H1 (cell line): ENCODE measurements around the gene NAT8L. TPM values are rescaled to one million over a fixed set of nuclear protein-coding genes. Genes with fewer than 3 reads are reported as not detected.
"Not testable (repeated sequence)": the region's sequence is repeated elsewhere in the genome, so short reads cannot be mapped to it uniquely, and the experiment has no call there.

Experiments used
- CTCF ChIA-PET: fragments of 300-600 bp; sonication (Branson Sonifier 250); formaldehyde crosslinking; loops from one replicate; lab custom pipeline; 2021; ENCODE audit not compliant: partially characterized antibody; lab: Charles Lee
- POLR2A ChIA-PET: fragments of 300-600 bp; sonication (Branson Sonifier 250); formaldehyde crosslinking; loops from one replicate; lab custom pipeline; 2021; ENCODE audit warnings: inconsistent platforms; ENCODE audit not compliant: partially characterized antibody; lab: Charles Lee
- DNase-seq, 2 experiments: peaks; one replicate each; pipeline versions ENCODE4 v3.0.0 to v3.0.0-alpha.2; 2010 to 2022; ENCODE audit warnings: low spot score in 2 of 2, low read depth in 1 of 2, mixed read lengths in 1 of 2
- FAIRE-seq: peaks from 2 replicates; lab custom pipeline; 2011; peaks lifted over from hg19 to GRCh38; lab: Jason Lieb, UNC
- H2AFZ ChIP-seq: 2 replicates; pipeline ENCODE4 v1.8.1; 2012; ENCODE audit warnings: low read length, inconsistent platforms
- H2AK5ac ChIP-seq: 2 replicates; pipeline ENCODE4 v1.6.1; 2013; ENCODE audit warnings: low read depth, low read length
- H2BK120ac ChIP-seq: replicated peaks from 2 replicates; pipeline ENCODE3; 2013; ENCODE audit warnings: low read depth, low read length, inconsistent platforms
- H2BK12ac ChIP-seq: 2 replicates; pipeline ENCODE4 v1.6.1; 2013; ENCODE audit warnings: low read depth, low read length
- H2BK15ac ChIP-seq: 2 replicates; pipeline ENCODE4 v1.6.1; 2013; ENCODE audit warnings: low read length
- H2BK20ac ChIP-seq: 2 replicates; pipeline ENCODE4 v1.6.1; 2013; ENCODE audit warnings: low read length
- H2BK5ac ChIP-seq: 2 replicates; pipeline ENCODE4 v1.6.1; 2013; ENCODE audit warnings: low read depth, low read length
- H3K14ac ChIP-seq: 2 replicates; pipeline ENCODE4 v1.6.1; 2013; ENCODE audit warnings: inconsistent platforms; ENCODE audit not compliant: insufficient read length
- H3K18ac ChIP-seq: 2 replicates; pipeline ENCODE4 v1.6.1; 2013; ENCODE audit warnings: low read length; ENCODE audit errors: extremely low read depth
- H3K23ac ChIP-seq: 2 replicates; pipeline ENCODE4 v1.6.1; 2013; ENCODE audit warnings: inconsistent platforms; ENCODE audit not compliant: insufficient read length
- H3K23me2 ChIP-seq: 2 replicates; pipeline ENCODE4 v1.6.1; 2013; ENCODE audit warnings: low read depth, low read length
- H3K27ac ChIP-seq: 2 replicates; pipeline ENCODE4 v1.6.1; 2011; ENCODE audit warnings: low read depth, low read length, inconsistent platforms
- H3K27me3 ChIP-seq, 4 experiments: replicated peaks in 1 of 4; 1 replicate in 1 of 4; 2 replicates in 3 of 4; pipeline versions ENCODE4 v1.6.1 to v1.8.1; 2011 to 2013; ENCODE audit warnings: low read length in 3 of 4, mild to moderate bottlenecking in 3 of 4, inconsistent platforms in 2 of 4, mixed read lengths in 2 of 4, moderate library complexity in 1 of 4; ENCODE audit not compliant: control insufficient read depth in 3 of 4, insufficient read depth in 3 of 4; ENCODE audit errors: extremely low read depth in 1 of 4
- H3K36me3 ChIP-seq, 4 experiments: 2 replicates each; pipeline versions ENCODE4 v1.6.1 to v1.8.1; 2011 to 2013; ENCODE audit warnings: mild to moderate bottlenecking in 4 of 4, low read length in 3 of 4, moderate library complexity in 2 of 4, control low read depth in 1 of 4, inconsistent platforms in 1 of 4; ENCODE audit not compliant: insufficient read depth in 4 of 4, control insufficient read depth in 2 of 4
- H3K4ac ChIP-seq: replicated peaks from 2 replicates; pipeline ENCODE3; 2013; ENCODE audit warnings: low read length, low read depth, mixed read lengths, inconsistent platforms; ENCODE audit not compliant: insufficient read length
- H3K4me1 ChIP-seq, 4 experiments: replicated peaks in 1 of 4; 1 replicate in 1 of 4; 2 replicates in 3 of 4; pipeline versions ENCODE4 v1.6.1 to v1.8.1; 2011 to 2013; ENCODE audit warnings: low read length in 3 of 4, inconsistent platforms in 2 of 4, mixed read lengths in 1 of 4; ENCODE audit not compliant: insufficient read depth in 4 of 4, control insufficient read depth in 3 of 4
- H3K4me2 ChIP-seq, 2 experiments: 2 replicates each; pipeline versions ENCODE4 v1.6.1 to v1.8.1; 2011 to 2013; ENCODE audit warnings: low read depth in 2 of 2, low read length in 2 of 2, control low read depth in 1 of 2, inconsistent platforms in 1 of 2, mild to moderate bottlenecking in 1 of 2; ENCODE audit not compliant: insufficient read depth in 1 of 2
- H3K4me3 ChIP-seq, 4 experiments: fragments of 200-600, 300-600 bp in 1 of 4; sonication (generic), shearing (Covaris generic), sonication (Bioruptor Twin) in 1 of 4; 2 replicates each; pipeline versions ENCODE4 v1.5.1 to v1.8.1; 2011 to 2016; ENCODE audit warnings: low read length in 4 of 4, low read depth in 3 of 4, control low read depth in 2 of 4, inconsistent platforms in 2 of 4, mild to moderate bottlenecking in 2 of 4, mixed read lengths in 1 of 4, moderate library complexity in 1 of 4; ENCODE audit not compliant: insufficient read depth in 2 of 4; ENCODE audit errors: extremely low read depth in 1 of 4
- H3K56ac ChIP-seq: replicated peaks from 2 replicates; pipeline ENCODE3; 2013; ENCODE audit warnings: low read depth, mild to moderate bottlenecking, mixed read lengths, low read length, inconsistent platforms; ENCODE audit not compliant: insufficient read length
- H3K79me1 ChIP-seq: 2 replicates; pipeline ENCODE4 v1.6.1; 2013; ENCODE audit warnings: low read depth, low read length, control low read depth
- H3K79me2 ChIP-seq, 2 experiments: 2 replicates each; pipeline versions ENCODE4 v1.6.1 to v1.8.1; 2012 to 2013; ENCODE audit warnings: low read length in 2 of 2, mild to moderate bottlenecking in 2 of 2, inconsistent platforms in 1 of 2; ENCODE audit not compliant: insufficient read depth in 2 of 2, control insufficient read depth in 1 of 2
- H3K9ac ChIP-seq, 4 experiments: replicated peaks in 1 of 4; 1 replicate in 1 of 4; 2 replicates in 3 of 4; pipeline versions ENCODE4 v1.6.1 to v1.8.1; 2011 to 2013; ENCODE audit warnings: low read depth in 3 of 4, low read length in 3 of 4, control low read depth in 2 of 4, mild to moderate bottlenecking in 2 of 4, moderate library complexity in 2 of 4, inconsistent platforms in 1 of 4; ENCODE audit errors: extremely low read depth in 1 of 4
- H3K9me3 ChIP-seq, 2 experiments: 2 replicates each; pipeline versions ENCODE4 v1.6.1 to v1.8.1; 2012 to 2013; ENCODE audit warnings: mild to moderate bottlenecking in 2 of 2, moderate library complexity in 2 of 2, control low read depth in 1 of 2, inconsistent platforms in 1 of 2, low read depth in 1 of 2, low read length in 1 of 2, mixed read lengths in 1 of 2; ENCODE audit not compliant: insufficient read depth in 2 of 2
- H4K20me1 ChIP-seq, 2 experiments: replicated peaks in 1 of 2; 2 replicates each; pipeline versions ENCODE3 to v1.8.1; 2011 to 2013; ENCODE audit warnings: inconsistent platforms in 2 of 2, low read length in 2 of 2, mild to moderate bottlenecking in 1 of 2; ENCODE audit not compliant: insufficient read depth in 2 of 2, control insufficient read depth in 1 of 2
- H4K5ac ChIP-seq: 2 replicates; pipeline ENCODE4 v1.6.1; 2013; ENCODE audit warnings: low read length, low read depth, mixed read lengths, inconsistent platforms; ENCODE audit not compliant: insufficient read length
- H4K8ac ChIP-seq: 2 replicates; pipeline ENCODE4 v1.8.0; 2013; ENCODE audit warnings: mild to moderate bottlenecking, moderate library complexity, low read length, inconsistent platforms; ENCODE audit not compliant: insufficient read depth; ENCODE audit errors: extremely low read depth
- H4K91ac ChIP-seq: replicated peaks from 2 replicates; pipeline ENCODE3; 2013; ENCODE audit warnings: low read length, mixed read lengths, inconsistent platforms; ENCODE audit not compliant: insufficient read length
- WGBS, 2 experiments: shearing (Covaris generic) in 1 of 2; methylation state at CpG; one replicate each; pipeline versions ENCODE4 v1.1.6 to v1.1.7; 2013 to 2015; ENCODE audit warnings: low lambda C conversion rate in 2 of 2, mixed read lengths in 2 of 2, inconsistent platforms in 1 of 2, low coverage in 1 of 2, missing lambda C conversion rate in 1 of 2; ENCODE audit not compliant: insufficient replicate concordance in 2 of 2, insufficient coverage in 1 of 2, insufficient read length in 1 of 2; ENCODE audit errors: extremely low coverage in 1 of 2, missing lambda C conversion rate in 1 of 2; 5-methylcytosine and 5-hydroxymethylcytosine counted together
- polyA plus RNA-seq, 7 experiments: library from polyadenylated mRNA; depleted of rRNA in 3 of 7; stranded (reverse) in 5 of 7; unstranded in 2 of 7; fragments of >200 nt in 5 of 7; fragments of 200-250 nt in 2 of 7; gene quantifications; 1 replicate in 5 of 7; 2 replicates in 1 of 7; 4 replicates in 1 of 7; pipeline versions ENCODE4 v1.2.1 to v1.2.3, GENCODE V29; 2011 to 2013; ENCODE audit warnings: missing spikeins in 2 of 7, mixed read lengths in 2 of 7
- total RNA-seq: library from RNA; stranded (reverse); fragmentation: NEBNext Ultra II Directional; extraction: Animal tissue kit (Norgen Biotek cat#: 25700); gene quantifications from 2 replicates; pipeline ENCODE4 v1.2.1, GENCODE V29; 2021

NAT8L gene
- total and polyA plus RNA-seq, 2 of the 8 experiments (the other 6 are each of a cell fraction or from before 2014, with no cell fraction given) = 10.8 TPM

DNA sequence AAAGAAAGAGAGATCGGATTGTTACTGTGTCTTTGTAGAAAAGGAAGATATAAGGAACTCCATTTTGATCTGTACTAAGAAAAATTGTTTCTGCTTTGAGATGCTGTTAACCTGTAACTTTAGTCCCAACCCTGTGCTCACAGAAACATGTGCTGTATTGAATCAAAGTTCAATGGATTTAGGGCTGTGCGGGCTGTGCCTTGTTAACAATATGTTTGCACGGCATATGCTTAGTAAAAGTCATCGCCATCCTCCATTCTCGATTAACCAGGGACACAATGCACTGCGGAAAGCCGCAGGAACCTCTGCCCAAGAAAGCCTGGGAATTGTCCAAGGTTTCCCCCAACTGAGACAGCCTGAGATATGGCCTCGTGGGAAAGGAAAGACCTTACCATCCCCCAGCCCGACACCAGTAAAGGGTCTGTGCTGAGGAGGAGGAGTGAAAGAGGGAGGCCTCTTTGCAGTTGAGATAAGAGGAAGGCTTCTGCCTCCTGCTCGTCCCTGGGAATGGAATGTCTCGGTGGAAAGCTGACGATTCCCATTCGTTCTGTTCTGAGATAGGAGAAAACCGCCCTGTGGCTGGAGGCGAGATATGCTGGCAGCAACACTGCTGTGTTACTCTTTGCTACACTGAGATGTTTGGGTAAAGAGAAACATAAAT is 37.6 kb upstream of the NAT8L start:
- H2AFZ ChIP-seq = peak overlapping the region; percentile 51; the same call in 1 of the 2 replicates

More for the DNA sequence above, 37.6 kb upstream of the NAT8L start:
- not testable (repeated sequence) for H2AK5ac ChIP-seq, FAIRE-seq, H2BK15ac ChIP-seq, H2BK20ac ChIP-seq, H3K4me3 ChIP-seq, H3K9ac ChIP-seq, H3K27me3 ChIP-seq, H4K91ac ChIP-seq, H2BK5ac ChIP-seq, H3K79me2 ChIP-seq, H3K14ac ChIP-seq, H4K8ac ChIP-seq, H2BK12ac ChIP-seq, H3K36me3 ChIP-seq, H4K20me1 ChIP-seq, H3K4ac ChIP-seq, H3K9me3 ChIP-seq, H3K18ac ChIP-seq, DNase-seq, H4K5ac ChIP-seq, H3K27ac ChIP-seq, H2BK120ac ChIP-seq, H3K79me1 ChIP-seq, H3K56ac ChIP-seq, H3K23me2 ChIP-seq, H3K4me1 ChIP-seq, H3K23ac ChIP-seq
- H3K4me2 ChIP-seq = peak overlapping the region; percentile 8 to 39; a peak in 2 of 4 replicates
- WGBS, 2 experiments = 61% methylated on average over 15 of the region's 15 CpGs; no CpG with 5 or more reads in 1 of the 2 experiments
- ChIA-PET POLR2A (interaction anchor here (0.8 to 1.0 kb wide), 3 partner anchors 12 to 24 kb away, joined by 3 to 5 read pairs (median 3); partner anchors contain the start of gene NELFA), CTCF (interaction anchor here (0.7 to 0.8 kb wide), 2 partner anchors 266 to 743 kb away, joined by 3 to 5 read pairs; no protein-coding TSS in a partner anchor)
